ENCODE data around the gene WDR38. TPM values are rescaled to one million over a fixed set of nuclear protein-coding genes. Genes with fewer than 3 reads are reported as not detected.

WDR38 gene
- total RNA-seq, 1 donor from 2014 or later = not detected

GRCh38 chr9:124886866-124887492, 33.7 kb downstream of the WDR38 start:
- no peak overlapping the region for H3K27ac Mint-ChIP-seq (ENCODE audit: unreplicated experiment)
- no peak for DNase-seq (ENCODE audit: low read depth)

GRCh38 chr9:124887832-124888231, 34.6 kb downstream of the WDR38 start:
- Mint-ChIP-seq H3K9me3 (ENCODE audit: unreplicated experiment) (no peaks in the 10 kb centered on the region), H3K36me3 (ENCODE audit: low read depth, unreplicated experiment) (peaks cover 23% of the 10 kb centered on the region), H3K27ac (ENCODE audit: unreplicated experiment) (no peak overlapping the region), H3K4me1 (ENCODE audit: low read depth, unreplicated experiment) (no peaks in the 10 kb centered on the region), H3K4me3 (ENCODE audit: unreplicated experiment) (no peak overlapping the region), H3K27me3 (ENCODE audit: low read depth, unreplicated experiment) (no peaks in the 10 kb centered on the region)
- no peaks in the 10 kb centered on the region for H3K9me3 ChIP-seq (ENCODE audit: insufficient read depth, low read depth, low read length)
- H3K9ac ChIP-seq (ENCODE audit: low read length) = no peak overlapping the region
- H3K4me2 ChIP-seq (ENCODE audit: low read length) = no peak overlapping the region
- H4K20me1 ChIP-seq (ENCODE audit: insufficient read depth, low read length) = no peaks in the 10 kb centered on the region
- H3K27ac ChIP-seq (ENCODE audit: low read depth, low read length) = no peak overlapping the region
- peaks cover 14% of the 10 kb centered on the region for H3K36me3 ChIP-seq (ENCODE audit: insufficient read depth, low read length)
- H2AFZ ChIP-seq (ENCODE audit: low read depth, low read length) = no peak overlapping the region
- H3K4me1 ChIP-seq (ENCODE audit: insufficient read depth, low read length) = no peaks in the 10 kb centered on the region
- DNase-seq (ENCODE audit: low read depth) (no peak), FAIRE-seq (no peak)
- no peak overlapping the region for H3K4me3 ChIP-seq (ENCODE audit: insufficient read depth, low read depth, low read length)
- H3K27me3 ChIP-seq (ENCODE audit: insufficient read depth, low read length) = no peaks in the 10 kb centered on the region
- H3K79me2 ChIP-seq (ENCODE audit: insufficient read depth, low read length) = no peaks in the 10 kb centered on the region
- TF ChIP-seq CTCF (IDR thresholded peaks at IDR 0.05; ENCODE audit: insufficient read depth, low read depth, low read length) (no peak), EZH2 (IDR thresholded peaks at IDR 0.05; ENCODE audit: insufficient read depth, low read length) (no peak)

More at GRCh38 chr9:124886866-124887492, 33.7 kb downstream of the WDR38 start:
- Histone ChIP-seq H3K27me3 (ENCODE audit: insufficient read depth, low read length) (no peaks in the 10 kb centered on the region), H2AFZ (ENCODE audit: low read depth, low read length) (no peak overlapping the region), H4K20me1 (ENCODE audit: insufficient read depth, low read length) (no peaks in the 10 kb centered on the region), H3K4me2 (ENCODE audit: low read length) (no peak overlapping the region), H3K4me1 (ENCODE audit: insufficient read depth, low read length) (no peaks in the 10 kb centered on the region), H3K4me3 (ENCODE audit: insufficient read depth, low read depth, low read length) (no peak overlapping the region), H3K79me2 (ENCODE audit: insufficient read depth, low read length) (no peaks in the 10 kb centered on the region), H3K36me3 (ENCODE audit: insufficient read depth, low read length) (peaks cover 14% of the 10 kb centered on the region), H3K27ac (ENCODE audit: low read depth, low read length) (no peak overlapping the region), H3K9me3 (ENCODE audit: insufficient read depth, low read depth, low read length) (no peaks in the 10 kb centered on the region), H3K9ac (ENCODE audit: low read length) (no peak overlapping the region)
- no peaks in the 10 kb centered on the region for H3K27me3 Mint-ChIP-seq (ENCODE audit: low read depth, unreplicated experiment)
- TF ChIP-seq CTCF (IDR thresholded peaks at IDR 0.05; ENCODE audit: insufficient read depth, low read depth, low read length) = no peak
- no peak for TF ChIP-seq EZH2 (IDR thresholded peaks at IDR 0.05; ENCODE audit: insufficient read depth, low read length)
- H3K9me3 Mint-ChIP-seq (ENCODE audit: unreplicated experiment) = no peaks in the 10 kb centered on the region
- peaks cover 26% of the 10 kb centered on the region for H3K36me3 Mint-ChIP-seq (ENCODE audit: low read depth, unreplicated experiment)
- FAIRE-seq = no peak
- H3K4me3 Mint-ChIP-seq (ENCODE audit: unreplicated experiment) = no peak overlapping the region
- H3K4me1 Mint-ChIP-seq (ENCODE audit: low read depth, unreplicated experiment) = no peaks in the 10 kb centered on the region

GRCh38 chr9:124889006-124889405, 35.7 kb downstream of the WDR38 start:
- Histone ChIP-seq H2AFZ (ENCODE audit: low read depth, low read length) (no peak overlapping the region), H3K36me3 (ENCODE audit: insufficient read depth, low read length) (peaks cover 14% of the 10 kb centered on the region), H3K4me1 (ENCODE audit: insufficient read depth, low read length) (no peaks in the 10 kb centered on the region), H3K27me3 (ENCODE audit: insufficient read depth, low read length) (no peaks in the 10 kb centered on the region), H3K4me3 (ENCODE audit: insufficient read depth, low read depth, low read length) (no peak overlapping the region), H3K4me2 (ENCODE audit: low read length) (no peak overlapping the region), H3K9ac (ENCODE audit: low read length) (no peak overlapping the region), H3K79me2 (ENCODE audit: insufficient read depth, low read length) (no peaks in the 10 kb centered on the region), H3K9me3 (ENCODE audit: insufficient read depth, low read depth, low read length) (no peaks in the 10 kb centered on the region), H3K27ac (ENCODE audit: low read depth, low read length) (no peak overlapping the region), H4K20me1 (ENCODE audit: insufficient read depth, low read length) (no peaks in the 10 kb centered on the region)
- no peaks in the 10 kb centered on the region for H3K4me1 Mint-ChIP-seq (ENCODE audit: low read depth, unreplicated experiment)
- H3K9me3 Mint-ChIP-seq (ENCODE audit: unreplicated experiment) = no peaks in the 10 kb centered on the region
- TF ChIP-seq EZH2 (IDR thresholded peaks at IDR 0.05; ENCODE audit: insufficient read depth, low read length) (no peak), CTCF (IDR thresholded peaks at IDR 0.05; ENCODE audit: insufficient read depth, low read depth, low read length) (no peak)
- no peak for DNase-seq (ENCODE audit: low read depth)
- no peaks in the 10 kb centered on the region for H3K27me3 Mint-ChIP-seq (ENCODE audit: low read depth, unreplicated experiment)
- H3K4me3 Mint-ChIP-seq (ENCODE audit: unreplicated experiment) = no peak overlapping the region
- H3K36me3 Mint-ChIP-seq (ENCODE audit: low read depth, unreplicated experiment) = peaks cover 24% of the 10 kb centered on the region
- H3K27ac Mint-ChIP-seq (ENCODE audit: unreplicated experiment) = no peak overlapping the region
- no peak for FAIRE-seq
